Measurements from ENCODE around the gene SERPINB10.

The SERPINB10 gene

GRCh38 chr18:63882333-63883141 is 25.2 kb upstream of the SERPINB10 start:
- Histone ChIP-seq H3K4me3 (ENCODE audit: insufficient read length, low read depth) (no peak overlapping the region), H3K4me1 (ENCODE audit: insufficient read depth, insufficient read length) (no peaks in the 10 kb centered on the region), H3K36me3 (ENCODE audit: insufficient read depth, insufficient read length, low read length) (no peaks in the 10 kb centered on the region), H3K27me3 (ENCODE audit: insufficient read depth, insufficient read length) (no peaks in the 10 kb centered on the region), H3K9me3 (ENCODE audit: insufficient read depth, low read length) (no peaks in the 10 kb centered on the region), H3K9ac (ENCODE audit: insufficient read length, low read depth) (no peak overlapping the region)
- DNase-seq (ENCODE audit: low read depth, low spot score): no peak
- TF ChIP-seq SUZ12 (IDR thresholded peaks at IDR 0.05; ENCODE audit: extremely low read depth, insufficient read depth, insufficient read length) (no peak), YY1 (IDR thresholded peaks at IDR 0.05; ENCODE audit: insufficient read depth, insufficient read length) (no peak), ZNF274 (IDR thresholded peaks at IDR 0.05; ENCODE audit: low read depth, low read length) (no peak)

- H3K27me3 ChIP-seq (ENCODE audit: insufficient read depth, insufficient read length): no peaks in the 10 kb centered on the region
- no peaks in the 10 kb centered on the region for H3K4me1 ChIP-seq (ENCODE audit: insufficient read depth, insufficient read length)
- no peaks in the 10 kb centered on the region for H3K9me3 ChIP-seq (ENCODE audit: insufficient read depth, low read length)
- no peak overlapping the region for H3K9ac ChIP-seq (ENCODE audit: insufficient read length, low read depth)
- TF ChIP-seq ZNF274 (IDR thresholded peaks at IDR 0.05; ENCODE audit: low read depth, low read length) (no peak), YY1 (IDR thresholded peaks at IDR 0.05; ENCODE audit: insufficient read depth, insufficient read length) (no peak), SUZ12 (IDR thresholded peaks at IDR 0.05; ENCODE audit: extremely low read depth, insufficient read depth, insufficient read length) (no peak)
- no peaks in the 10 kb centered on the region for H3K36me3 ChIP-seq (ENCODE audit: insufficient read depth, insufficient read length, low read length)
- DNase-seq (ENCODE audit: low read depth, low spot score): no peak
- no peak overlapping the region for H3K4me3 ChIP-seq (ENCODE audit: insufficient read length, low read depth)
Measured at GRCh38 chr18:63883617-63884016, 24.1 kb upstream of the SERPINB10 start.

GRCh38 chr18:63887424-63887823 is 20.3 kb upstream of the SERPINB10 start, which contains the start of gene SERPINB2:
TSS of gene SERPINB2 (plus strand) at chr18:63887705. CDS start at chr18:63891445, 3,740 bp downstream.
- H3K9me3 ChIP-seq (ENCODE audit: insufficient read depth, low read length): no peaks in the 10 kb centered on the region
- no peak within 1 kb of the TSS for H3K4me3 ChIP-seq (ENCODE audit: insufficient read length, low read depth)
- no peak for TF ChIP-seq ZNF274 (IDR thresholded peaks at IDR 0.05; ENCODE audit: low read depth, low read length)
- no peak for TF ChIP-seq SUZ12 (IDR thresholded peaks at IDR 0.05; ENCODE audit: extremely low read depth, insufficient read depth, insufficient read length)
- TF ChIP-seq YY1 (IDR thresholded peaks at IDR 0.05; ENCODE audit: insufficient read depth, insufficient read length): no peak
- no peaks in the 10 kb centered on the region for H3K27me3 ChIP-seq (ENCODE audit: insufficient read depth, insufficient read length)
- DNase-seq (ENCODE audit: low read depth, low spot score): no peak
- H3K9ac ChIP-seq (ENCODE audit: insufficient read length, low read depth): no peak within 1 kb of the TSS
- no peaks in the 10 kb centered on the region for H3K4me1 ChIP-seq (ENCODE audit: insufficient read depth, insufficient read length)
- no peaks in the 10 kb centered on the region for H3K36me3 ChIP-seq (ENCODE audit: insufficient read depth, insufficient read length, low read length)

GRCh38 chr18:63888470-63889190 is 19.1 kb upstream of the SERPINB10 start:
- no peak for TF ChIP-seq ZNF274 (IDR thresholded peaks at IDR 0.05; ENCODE audit: low read depth, low read length)
- no peak for TF ChIP-seq SUZ12 (IDR thresholded peaks at IDR 0.05; ENCODE audit: extremely low read depth, insufficient read depth, insufficient read length)
- no peak for TF ChIP-seq YY1 (IDR thresholded peaks at IDR 0.05; ENCODE audit: insufficient read depth, insufficient read length)
- H3K4me1 ChIP-seq (ENCODE audit: insufficient read depth, insufficient read length): no peaks in the 10 kb centered on the region
- no peak overlapping the region for H3K9ac ChIP-seq (ENCODE audit: insufficient read length, low read depth)
- no peaks in the 10 kb centered on the region for H3K36me3 ChIP-seq (ENCODE audit: insufficient read depth, insufficient read length, low read length)
- H3K4me3 ChIP-seq (ENCODE audit: insufficient read length, low read depth): no peak overlapping the region
- no peaks in the 10 kb centered on the region for H3K9me3 ChIP-seq (ENCODE audit: insufficient read depth, low read length)
- H3K27me3 ChIP-seq (ENCODE audit: insufficient read depth, insufficient read length): no peaks in the 10 kb centered on the region
- DNase-seq (ENCODE audit: low read depth, low spot score): no peak

- TF ChIP-seq SUZ12 (IDR thresholded peaks at IDR 0.05; ENCODE audit: extremely low read depth, insufficient read depth, insufficient read length): no peak
- TF ChIP-seq ZNF274 (IDR thresholded peaks at IDR 0.05; ENCODE audit: low read depth, low read length): no peak
- no peak for TF ChIP-seq YY1 (IDR thresholded peaks at IDR 0.05; ENCODE audit: insufficient read depth, insufficient read length)
- no peak overlapping the region for H3K9ac ChIP-seq (ENCODE audit: insufficient read length, low read depth)
- no peaks in the 10 kb centered on the region for H3K36me3 ChIP-seq (ENCODE audit: insufficient read depth, insufficient read length, low read length)
- no peak overlapping the region for H3K4me3 ChIP-seq (ENCODE audit: insufficient read length, low read depth)
- H3K9me3 ChIP-seq (ENCODE audit: insufficient read depth, low read length): no peaks in the 10 kb centered on the region
- no peaks in the 10 kb centered on the region for H3K4me1 ChIP-seq (ENCODE audit: insufficient read depth, insufficient read length)
- no peak for DNase-seq (ENCODE audit: low read depth, low spot score)
- H3K27me3 ChIP-seq (ENCODE audit: insufficient read depth, insufficient read length): no peaks in the 10 kb centered on the region
Measured at GRCh38 chr18:63889626-63890025, 18.1 kb upstream of the SERPINB10 start.

- no peaks in the 10 kb centered on the region for H3K9me3 ChIP-seq (ENCODE audit: insufficient read depth, low read length)
- no peak overlapping the region for H3K4me3 ChIP-seq (ENCODE audit: insufficient read length, low read depth)
- no peak overlapping the region for H3K9ac ChIP-seq (ENCODE audit: insufficient read length, low read depth)
- no peaks in the 10 kb centered on the region for H3K4me1 ChIP-seq (ENCODE audit: insufficient read depth, insufficient read length)
- TF ChIP-seq YY1 (IDR thresholded peaks at IDR 0.05; ENCODE audit: insufficient read depth, insufficient read length): no peak
- TF ChIP-seq ZNF274 (IDR thresholded peaks at IDR 0.05; ENCODE audit: low read depth, low read length): no peak
- TF ChIP-seq SUZ12 (IDR thresholded peaks at IDR 0.05; ENCODE audit: extremely low read depth, insufficient read depth, insufficient read length): no peak
- H3K36me3 ChIP-seq (ENCODE audit: insufficient read depth, insufficient read length, low read length): no peaks in the 10 kb centered on the region
- no peaks in the 10 kb centered on the region for H3K27me3 ChIP-seq (ENCODE audit: insufficient read depth, insufficient read length)
- no peak for DNase-seq (ENCODE audit: low read depth, low spot score)
Measured at GRCh38 chr18:63890237-63890949, 17.4 kb upstream of the SERPINB10 start.
